HAP-1 (cell line): ENCODE results near the gene CRHBP.
"Not testable (repeated sequence)": the region's sequence is repeated elsewhere in the genome, so short reads cannot be mapped to it uniquely, and the experiment has no call there.

Source experiments
- DNase-seq, 2 experiments: peaks; one replicate each; pipeline ENCODE4 v3.0.0-alpha.2; 2016 to 2020; ENCODE audit warnings: low spot score in 2 of 2
- H3K27me3 ChIP-seq: fragments of 250-450 bp; sonication (Bioruptor Pico); 2 replicates; pipeline ENCODE4 v1.5.1; 2020; ENCODE audit warnings: low read depth, mild to moderate bottlenecking, moderate library complexity
- H3K36me3 ChIP-seq: fragments of 250-450 bp; sonication (Bioruptor Pico); replicated peaks from 2 replicates; pipeline ENCODE4 v1.5.1; 2020; ENCODE audit warnings: mild to moderate bottlenecking
- H3K4me1 ChIP-seq: fragments of 250-450 bp; sonication (Bioruptor Pico); 2 replicates; pipeline ENCODE4 v1.5.1; 2020; ENCODE audit warnings: mild to moderate bottlenecking
- H3K4me3 ChIP-seq: fragments of 250-450 bp; sonication (Bioruptor Pico); 2 replicates; pipeline ENCODE4 v1.5.1; 2020; ENCODE audit warnings: mild to moderate bottlenecking, moderate library complexity
- H3K9me3 ChIP-seq: fragments of 250-450 bp; sonication (Bioruptor Pico); 2 replicates; pipeline ENCODE4 v1.5.1; 2020; ENCODE audit warnings: mild to moderate bottlenecking, moderate library complexity
- in situ Hi-C: fragments of 300-500 bp; cut with MboI; formaldehyde crosslinking; loops from 3 replicates; pipeline ENCODE4 v1.14.3; 2020; ENCODE audit warnings: low sequenced_read_pairs, inconsistent platforms, mixed read lengths

CRHBP gene

GRCh38 chr5:76980518-76981144 lies 27.8 kb downstream of the CRHBP start:
- H3K27me3 ChIP-seq: no peaks in the 10 kb centered on the region
- no peaks in the 10 kb centered on the region for H3K36me3 ChIP-seq
- DNase-seq: no peak
- no peak overlapping the region for H3K4me3 ChIP-seq
- in situ Hi-C loops: no loop called here
- H3K4me1 ChIP-seq: no peaks in the 10 kb centered on the region
- H3K9me3 ChIP-seq: no peaks in the 10 kb centered on the region

GRCh38 chr5:76982450-76982849 lies 29.6 kb downstream of the CRHBP start:
- Histone ChIP-seq H3K36me3 (no peaks in the 10 kb centered on the region), H3K9me3 (no peaks in the 10 kb centered on the region), H3K27me3 (no peaks in the 10 kb centered on the region), H3K4me1 (no peaks in the 10 kb centered on the region), H3K4me3 (no peak overlapping the region)
- in situ Hi-C loops: no loop called here
- DNase-seq: no peak

DNA sequence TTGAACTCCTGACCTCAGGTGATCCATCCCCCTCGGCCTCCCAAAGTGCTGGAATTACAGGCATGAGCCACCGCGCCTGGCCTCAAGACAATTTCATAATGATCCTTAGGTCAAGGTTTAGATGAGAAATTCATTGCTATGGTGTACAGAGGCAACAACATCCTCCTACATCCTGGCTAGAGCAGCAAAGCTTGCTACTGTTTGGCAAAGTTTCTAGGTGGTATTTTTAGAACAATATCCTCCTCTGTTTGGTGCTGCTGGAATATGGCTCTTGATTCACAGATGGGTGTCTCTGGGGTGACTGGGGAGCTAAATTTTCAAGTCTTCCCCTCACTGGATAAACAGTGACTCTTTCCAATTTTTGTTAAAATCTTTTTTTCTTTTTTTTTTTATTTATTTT lies 30.6 kb downstream of the CRHBP start:
- Histone ChIP-seq H3K9me3 (no peaks in the 10 kb centered on the region), H3K27me3 (no peaks in the 10 kb centered on the region), H3K36me3 (no peaks in the 10 kb centered on the region), H3K4me3 (no peak overlapping the region), H3K4me1 (no peaks in the 10 kb centered on the region)
- in situ Hi-C loops: no loop called here
- DNase-seq: no peak

DNA sequence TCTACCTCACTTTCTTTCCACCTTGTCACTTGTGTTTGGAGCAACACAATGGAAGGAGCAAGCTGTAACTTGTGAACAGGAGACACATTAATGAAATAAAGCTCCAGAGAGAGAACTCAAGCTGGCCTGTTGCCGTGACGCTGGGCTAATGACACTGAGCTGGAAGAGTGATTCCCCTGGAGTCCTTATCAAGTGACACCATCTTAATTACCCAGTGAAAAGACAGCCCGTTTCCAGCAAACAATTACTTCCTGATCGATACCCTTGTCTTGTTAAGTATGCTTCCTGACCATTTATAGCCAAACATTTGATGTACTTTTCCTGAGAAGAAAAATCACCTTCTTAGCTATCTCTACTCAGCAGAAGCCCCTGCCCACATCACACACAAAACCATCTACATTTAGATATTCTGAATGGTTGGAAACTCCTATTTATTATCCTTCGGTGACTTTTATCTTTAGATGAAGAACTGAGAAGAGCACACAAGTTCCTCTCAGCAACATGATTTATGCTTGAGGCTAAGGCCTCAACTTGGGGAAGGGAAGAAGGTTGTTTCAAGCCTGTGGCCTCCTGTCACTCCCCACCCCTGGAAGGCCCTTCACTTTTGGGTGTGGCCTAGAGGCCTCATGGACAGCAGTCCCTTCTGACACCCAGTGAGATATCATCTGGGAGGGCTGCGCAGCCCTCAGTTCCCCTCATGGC lies 34.1 kb downstream of the CRHBP start:
- no peak for DNase-seq
- H3K4me3 ChIP-seq: no peak overlapping the region
- in situ Hi-C loops: no loop called here
- no peaks in the 10 kb centered on the region for H3K36me3 ChIP-seq
- no peaks in the 10 kb centered on the region for H3K4me1 ChIP-seq
- no peaks in the 10 kb centered on the region for H3K9me3 ChIP-seq
- H3K27me3 ChIP-seq: no peaks in the 10 kb centered on the region

DNA sequence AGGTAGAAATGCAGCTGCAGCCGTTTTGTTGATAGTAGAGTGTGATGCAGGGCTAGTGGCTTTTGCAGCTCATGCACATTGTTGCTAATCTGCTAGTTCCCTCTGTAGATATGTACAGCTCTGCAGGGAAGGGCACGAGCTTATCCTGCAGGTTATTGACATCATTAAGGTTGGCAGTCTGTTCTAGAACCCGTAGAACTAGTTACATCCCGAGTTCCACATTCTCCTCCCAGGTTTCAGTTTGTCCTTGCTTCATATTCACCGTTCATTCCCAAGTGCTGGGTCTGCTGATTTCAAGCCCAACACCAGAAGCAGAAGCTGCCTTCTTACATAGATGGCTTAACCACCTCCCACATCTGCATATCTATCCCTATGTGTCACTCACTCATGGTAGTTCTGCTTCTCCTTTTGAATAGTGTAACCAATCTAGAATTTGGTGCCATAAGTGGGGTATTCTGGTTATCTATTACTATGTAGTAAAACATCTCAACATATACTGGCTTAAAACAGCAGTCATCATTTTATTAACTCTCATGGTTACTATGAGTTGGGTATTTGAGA lies 38.1 kb downstream of the CRHBP start:
- DNase-seq: no peak
- Histone ChIP-seq H3K36me3 (no peaks in the 10 kb centered on the region), H3K9me3 (no peaks in the 10 kb centered on the region), H3K27me3 (no peaks in the 10 kb centered on the region), H3K4me3 (no peak overlapping the region), H3K4me1 (no peaks in the 10 kb centered on the region)
- in situ Hi-C loops: no loop called here

DNA sequence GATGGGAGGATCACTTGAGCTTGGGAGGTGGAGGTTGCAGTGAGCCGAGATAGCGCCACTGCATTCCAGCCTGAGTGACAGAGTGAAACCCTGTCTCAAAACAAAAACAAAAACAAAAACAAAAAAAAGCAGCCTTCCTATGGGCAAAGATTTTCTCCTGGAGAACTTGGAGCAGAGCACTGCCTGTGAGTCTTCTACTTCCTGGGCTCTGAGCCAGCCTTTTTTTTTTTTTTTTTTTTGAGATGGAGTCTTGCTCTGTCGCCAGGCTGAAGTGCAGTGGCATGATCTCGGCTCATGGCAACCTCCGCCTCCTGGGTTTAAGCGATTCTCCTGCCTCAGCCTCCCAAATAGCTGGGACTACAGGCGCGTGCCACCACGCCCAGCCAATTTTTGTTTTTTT lies 40.6 kb downstream of the CRHBP start:
- H3K36me3 ChIP-seq, H3K4me3 ChIP-seq, H3K9me3 ChIP-seq, H3K4me1 ChIP-seq, in situ Hi-C loops, DNase-seq, H3K27me3 ChIP-seq: not testable (repeated sequence)

DNA sequence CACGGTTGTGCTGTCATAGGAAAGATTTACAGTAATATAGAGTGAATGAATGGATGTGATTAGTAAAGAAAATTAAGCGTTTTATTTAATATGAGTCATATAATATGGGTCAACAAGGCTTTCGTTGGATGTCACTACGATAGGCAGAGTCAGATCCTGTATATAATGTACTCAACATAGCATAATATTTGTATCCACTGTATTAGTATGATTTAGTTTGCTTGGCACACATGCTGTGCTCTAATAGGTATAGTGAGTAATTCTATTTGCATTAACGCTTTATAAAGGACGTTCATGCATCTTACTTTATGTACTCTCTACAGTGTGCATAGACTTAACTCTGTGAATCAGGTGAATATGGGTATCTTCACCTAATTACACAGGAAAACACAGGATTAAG lies 41.5 kb downstream of the CRHBP start:
- no peaks in the 10 kb centered on the region for H3K36me3 ChIP-seq
- no peaks in the 10 kb centered on the region for H3K4me1 ChIP-seq
- H3K9me3 ChIP-seq: no peaks in the 10 kb centered on the region
- H3K27me3 ChIP-seq: no peaks in the 10 kb centered on the region
- in situ Hi-C loops: no loop called here
- DNase-seq: no peak
- H3K4me3 ChIP-seq: no peak overlapping the region

DNA sequence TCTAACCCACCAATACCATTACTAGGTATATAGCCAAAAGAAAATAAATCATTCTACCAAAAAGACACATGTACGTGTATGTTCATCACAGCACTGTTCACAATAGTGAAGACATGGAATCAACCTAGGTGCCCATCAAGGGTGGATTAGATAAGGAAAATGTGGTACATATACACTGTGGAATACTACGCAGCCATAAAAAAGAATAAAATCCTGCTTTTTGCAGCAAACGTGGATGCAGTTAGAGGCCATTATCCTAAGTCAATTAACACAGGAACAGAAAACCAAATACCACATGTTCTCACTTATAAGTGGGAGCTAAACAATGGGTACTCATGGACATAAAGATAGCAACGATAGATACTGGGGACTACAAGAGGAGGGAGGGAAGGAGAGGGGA lies 45.4 kb downstream of the CRHBP start:
- H3K4me3 ChIP-seq, H3K27me3 ChIP-seq, H3K9me3 ChIP-seq, DNase-seq, H3K4me1 ChIP-seq, H3K36me3 ChIP-seq, in situ Hi-C loops: not testable (repeated sequence)

DNA sequence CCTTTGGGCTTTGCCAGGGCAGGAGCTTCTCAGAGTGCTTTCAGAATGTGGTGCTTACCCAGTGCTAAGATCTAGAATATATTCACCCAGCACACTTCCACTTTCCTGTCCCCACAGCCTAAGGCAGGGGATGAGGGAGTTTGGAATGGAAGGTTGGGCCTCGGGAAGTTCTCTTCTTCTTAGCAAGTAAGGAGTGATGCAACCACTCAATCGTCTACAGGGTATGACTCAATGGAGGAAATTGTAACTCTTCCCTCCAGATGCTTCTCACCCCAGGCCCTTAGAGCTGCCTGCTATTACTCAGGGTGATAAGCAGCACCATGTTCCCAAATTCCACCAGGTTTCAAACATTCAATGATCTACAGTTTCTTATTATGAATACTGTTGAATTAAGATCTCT lies 46.6 kb downstream of the CRHBP start:
- no peak for DNase-seq
- in situ Hi-C loops: no loop called here

GRCh38 chr5:77003246-77003645 lies 50.4 kb downstream of the CRHBP start:
- Histone ChIP-seq H3K4me3 (no peak overlapping the region), H3K4me1 (no peaks in the 10 kb centered on the region), H3K9me3 (no peaks in the 10 kb centered on the region), H3K27me3 (peaks cover 14% of the 10 kb centered on the region; the same call in 1 of the 2 replicates), H3K36me3 (no peaks in the 10 kb centered on the region)
- DNase-seq: no peak
- in situ Hi-C loops: no loop called here

More for the DNA sequence above, 46.6 kb downstream of the CRHBP start:
- no peak overlapping the region for H3K4me3 ChIP-seq
- H3K4me1 ChIP-seq: no peaks in the 10 kb centered on the region
- H3K27me3 ChIP-seq: peaks cover 11% of the 10 kb centered on the region; the same call in 1 of the 2 replicates
- no peaks in the 10 kb centered on the region for H3K9me3 ChIP-seq
- no peaks in the 10 kb centered on the region for H3K36me3 ChIP-seq

DNA sequence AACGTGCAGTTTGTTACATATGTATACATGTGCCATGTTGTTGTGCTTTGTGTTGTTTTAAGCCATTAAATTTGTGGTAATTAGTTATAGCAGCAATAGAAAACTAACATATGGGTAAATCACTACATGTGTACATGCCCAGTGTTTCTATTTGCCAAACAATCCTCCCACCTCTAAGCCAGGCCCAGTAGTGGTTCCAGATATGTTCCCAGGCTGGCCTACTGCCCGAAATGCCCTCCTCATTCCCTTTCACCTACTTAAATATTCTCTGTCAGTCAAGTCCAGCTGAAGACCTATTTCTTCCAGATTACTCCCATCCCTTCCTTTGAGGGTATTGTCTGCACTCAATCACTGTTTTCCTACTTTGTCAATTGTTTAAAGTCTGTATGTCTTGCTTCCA lies 53.3 kb downstream of the CRHBP start:
- Histone ChIP-seq H3K4me3 (no peak overlapping the region), H3K36me3 (no peaks in the 10 kb centered on the region), H3K9me3 (no peaks in the 10 kb centered on the region), H3K4me1 (no peaks in the 10 kb centered on the region), H3K27me3 (peaks cover 14% of the 10 kb centered on the region; the same call in 1 of the 2 replicates)
- no peak for DNase-seq
- in situ Hi-C loops: no loop called here

GRCh38 chr5:77008413-77008812 lies 55.6 kb downstream of the CRHBP start:
- Histone ChIP-seq H3K36me3 (no peaks in the 10 kb centered on the region), H3K4me1 (no peaks in the 10 kb centered on the region), H3K27me3 (peaks cover 4% of the 10 kb centered on the region; the same call in 1 of the 2 replicates), H3K9me3 (no peaks in the 10 kb centered on the region), H3K4me3 (no peak overlapping the region)
- DNase-seq: no peak
- in situ Hi-C loops: no loop called here

DNA sequence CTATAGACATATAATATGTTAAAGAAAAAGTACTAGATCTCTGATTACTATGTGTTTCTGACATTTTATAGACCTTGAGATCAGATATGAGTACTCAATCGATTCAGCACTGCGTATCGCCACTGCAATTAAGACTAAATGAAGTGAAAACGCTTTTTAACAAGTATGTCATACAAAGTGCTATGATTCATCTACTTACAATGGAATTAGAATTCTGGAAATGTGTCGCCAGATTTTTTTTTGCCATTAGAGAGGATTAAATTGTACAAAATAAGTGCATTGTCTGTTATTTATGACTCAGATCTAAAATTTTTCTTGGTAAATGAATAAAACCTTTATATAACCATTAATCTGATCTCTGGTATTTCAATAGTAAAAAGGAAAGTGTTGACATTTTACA lies 57.4 kb downstream of the CRHBP start:
- in situ Hi-C loops: no loop called here
- Histone ChIP-seq H3K9me3 (no peaks in the 10 kb centered on the region), H3K4me3 (no peak overlapping the region), H3K27me3 (peaks cover 3% of the 10 kb centered on the region; the same call in 1 of the 2 replicates), H3K4me1 (no peaks in the 10 kb centered on the region), H3K36me3 (no peaks in the 10 kb centered on the region)
- DNase-seq: no peak

DNA sequence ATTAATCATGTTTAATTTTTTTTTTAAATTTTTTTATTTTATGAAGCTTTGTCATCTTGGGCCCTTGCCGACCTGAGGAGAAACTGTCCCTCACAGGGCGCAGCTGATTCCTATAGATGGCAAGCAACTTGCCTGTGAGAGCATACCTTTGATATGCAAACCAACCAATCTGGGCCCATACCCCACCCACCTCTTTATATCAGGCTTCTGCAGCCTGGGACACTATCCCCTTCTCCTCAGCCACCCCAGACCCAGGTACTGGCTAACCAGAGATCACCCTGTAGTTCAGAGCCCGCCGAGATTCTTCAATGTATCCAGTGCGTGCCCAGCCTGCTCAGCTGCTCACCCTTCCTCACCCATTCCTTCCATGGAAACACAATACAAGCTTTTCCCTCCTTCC lies 58.7 kb downstream of the CRHBP start:
- Histone ChIP-seq H3K36me3 (no peaks in the 10 kb centered on the region), H3K27me3 (no peaks in the 10 kb centered on the region), H3K9me3 (no peaks in the 10 kb centered on the region), H3K4me3 (no peak overlapping the region), H3K4me1 (no peaks in the 10 kb centered on the region)
- DNase-seq: no peak
- in situ Hi-C loops: no loop called here
